GM20000 (cell line): ENCODE measurements around the gene PNMA8A.
A peak's percentile ranks its signal among the peaks of the same experiment; 100 is the strongest.

Experiments used
- DNase-seq: peaks from one replicate; pipeline ENCODE4 v3.0.0; 2012; ENCODE audit warnings: low spot score
- TF ChIP-seq, protein P1 (sequence below): IDR thresholded peaks from 2 replicates; pipeline ENCODE4 v1.5.1; 2012; ENCODE audit warnings: mild to moderate bottlenecking, control low read depth; ENCODE audit errors: extremely low read depth, missing control alignments

PNMA8A gene, protein sequence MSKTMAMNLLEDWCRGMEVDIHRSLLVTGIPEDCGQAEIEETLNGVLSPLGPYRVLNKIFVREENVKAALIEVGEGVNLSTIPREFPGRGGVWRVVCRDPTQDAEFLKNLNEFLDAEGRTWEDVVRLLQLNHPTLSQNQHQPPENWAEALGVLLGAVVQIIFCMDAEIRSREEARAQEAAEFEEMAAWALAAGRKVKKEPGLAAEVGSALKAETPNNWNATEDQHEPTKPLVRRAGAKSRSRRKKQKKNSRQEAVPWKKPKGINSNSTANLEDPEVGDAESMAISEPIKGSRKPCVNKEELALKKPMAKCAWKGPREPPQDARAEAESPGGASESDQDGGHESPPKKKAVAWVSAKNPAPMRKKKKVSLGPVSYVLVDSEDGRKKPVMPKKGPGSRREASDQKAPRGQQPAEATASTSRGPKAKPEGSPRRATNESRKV

GRCh38 chr19:46471116-46471733 lies at the start of gene PNMA8A:
PNMA8A (minus strand) TSS chr19:46471563; CDS start chr19:46471035, 528 bp downstream.
- TF ChIP-seq, protein P1, sequence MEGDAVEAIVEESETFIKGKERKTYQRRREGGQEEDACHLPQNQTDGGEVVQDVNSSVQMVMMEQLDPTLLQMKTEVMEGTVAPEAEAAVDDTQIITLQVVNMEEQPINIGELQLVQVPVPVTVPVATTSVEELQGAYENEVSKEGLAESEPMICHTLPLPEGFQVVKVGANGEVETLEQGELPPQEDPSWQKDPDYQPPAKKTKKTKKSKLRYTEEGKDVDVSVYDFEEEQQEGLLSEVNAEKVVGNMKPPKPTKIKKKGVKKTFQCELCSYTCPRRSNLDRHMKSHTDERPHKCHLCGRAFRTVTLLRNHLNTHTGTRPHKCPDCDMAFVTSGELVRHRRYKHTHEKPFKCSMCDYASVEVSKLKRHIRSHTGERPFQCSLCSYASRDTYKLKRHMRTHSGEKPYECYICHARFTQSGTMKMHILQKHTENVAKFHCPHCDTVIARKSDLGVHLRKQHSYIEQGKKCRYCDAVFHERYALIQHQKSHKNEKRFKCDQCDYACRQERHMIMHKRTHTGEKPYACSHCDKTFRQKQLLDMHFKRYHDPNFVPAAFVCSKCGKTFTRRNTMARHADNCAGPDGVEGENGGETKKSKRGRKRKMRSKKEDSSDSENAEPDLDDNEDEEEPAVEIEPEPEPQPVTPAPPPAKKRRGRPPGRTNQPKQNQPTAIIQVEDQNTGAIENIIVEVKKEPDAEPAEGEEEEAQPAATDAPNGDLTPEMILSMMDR, result no peak
- DNase-seq, result peak; percentile 48

DNA sequence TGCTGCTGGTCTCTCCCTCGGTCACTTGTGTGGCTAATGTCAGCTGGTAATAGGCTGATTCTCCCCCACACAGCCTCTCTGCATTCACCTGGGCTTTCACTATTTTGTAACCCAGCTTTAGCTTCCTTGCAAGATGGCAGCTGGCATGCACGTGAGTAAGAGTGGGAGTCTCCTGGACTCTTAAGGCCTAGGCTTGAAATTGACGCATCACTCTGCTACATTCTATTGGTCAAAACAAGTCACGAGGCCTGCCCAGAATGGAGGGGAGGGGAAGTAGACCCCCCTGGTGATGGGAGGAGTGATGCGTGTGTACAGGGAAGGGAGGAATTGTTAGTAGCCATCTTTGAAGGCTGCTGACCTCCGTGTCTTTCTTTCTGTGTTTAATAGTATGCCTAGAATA lies 49.3 kb upstream of the PNMA8A start:
- no peak for DNase-seq
- TF ChIP-seq, protein P1, result no peak

DNA sequence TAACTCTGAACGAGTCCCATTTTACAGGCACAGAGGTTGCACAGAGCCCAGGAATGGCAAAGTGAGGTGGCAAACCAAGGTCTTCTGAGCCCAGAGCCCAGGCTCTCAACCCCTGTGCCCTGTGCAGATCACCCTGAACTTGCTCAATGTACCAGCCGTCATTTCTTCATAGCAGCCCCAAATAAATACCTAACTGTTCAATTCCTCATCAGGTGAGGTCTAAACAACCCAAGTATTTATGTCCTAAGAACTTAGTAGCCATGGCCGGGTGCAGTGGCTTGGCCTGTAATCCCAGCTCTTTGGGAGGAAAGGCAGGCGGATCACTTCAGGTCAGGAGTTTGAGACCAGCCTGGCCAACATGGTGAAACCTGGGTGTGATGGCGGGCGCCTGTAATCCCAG lies 46.1 kb upstream of the PNMA8A start:
- TF ChIP-seq, protein P1, result no peak
- DNase-seq, result no peak

GRCh38 chr19:46515879-46516350 lies 44.6 kb upstream of the PNMA8A start:
- DNase-seq, result peak; percentile 56
- TF ChIP-seq, protein P1, result peak; percentile 56

DNA sequence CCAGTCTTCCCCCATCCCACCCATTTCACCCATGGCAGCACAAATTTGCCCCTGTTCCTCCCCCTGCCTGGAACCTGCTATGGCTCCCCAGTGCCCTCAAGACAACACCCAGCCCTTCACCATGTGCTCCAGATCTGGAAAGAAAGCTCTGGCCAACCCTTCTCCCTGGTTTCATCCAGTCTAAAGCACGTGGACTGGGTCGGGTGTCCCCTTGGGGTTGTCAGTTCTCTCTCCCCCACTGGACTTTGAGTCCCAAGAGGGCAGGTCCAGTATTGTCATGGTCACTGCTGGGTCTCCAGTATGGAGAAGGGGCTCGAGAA lies 43.9 kb upstream of the PNMA8A start:
- no peak for DNase-seq
- TF ChIP-seq, protein P1, result no peak

GRCh38 chr19:46514589-46515289 lies 43.4 kb upstream of the PNMA8A start:
- TF ChIP-seq, protein P1, result no peak
- no peak for DNase-seq
